Measurements from ENCODE around the gene PFN1. TPM values are rescaled to one million over a fixed set of nuclear protein-coding genes. Genes with fewer than 3 reads are reported as not detected.
A peak's percentile ranks its signal among the peaks of the same experiment; 100 is the strongest.

PFN1 gene
- total RNA-seq, 1 donor from 2014 or later, result 1,046 TPM

GRCh38 chr17:4902540-4902939 is 45.8 kb downstream of the PFN1 start:
- Histone ChIP-seq H3K36me3 (no peaks in the 10 kb centered on the region), H3K4me3 (no peak overlapping the region), H3K4me1 (peaks cover 3 to 5% of the 10 kb centered on the region in 2 donors), H3K9me3 (no peaks in the 10 kb centered on the region), H3K27ac (no peak overlapping the region), H3K27me3 (peaks cover 7% of the 10 kb centered on the region)
- DNase-seq (ENCODE audit: low spot score in 2 of 2), result no peak
- TF ChIP-seq CTCF (IDR thresholded peaks at IDR 0.05), result no peak
- intact Hi-C loops (cut with DNase I), result loop anchor here (2.0 to 5.0 kb wide), 2 partner anchors 36 to 170 kb away; partner anchors contain the start of gene MED11

DNA sequence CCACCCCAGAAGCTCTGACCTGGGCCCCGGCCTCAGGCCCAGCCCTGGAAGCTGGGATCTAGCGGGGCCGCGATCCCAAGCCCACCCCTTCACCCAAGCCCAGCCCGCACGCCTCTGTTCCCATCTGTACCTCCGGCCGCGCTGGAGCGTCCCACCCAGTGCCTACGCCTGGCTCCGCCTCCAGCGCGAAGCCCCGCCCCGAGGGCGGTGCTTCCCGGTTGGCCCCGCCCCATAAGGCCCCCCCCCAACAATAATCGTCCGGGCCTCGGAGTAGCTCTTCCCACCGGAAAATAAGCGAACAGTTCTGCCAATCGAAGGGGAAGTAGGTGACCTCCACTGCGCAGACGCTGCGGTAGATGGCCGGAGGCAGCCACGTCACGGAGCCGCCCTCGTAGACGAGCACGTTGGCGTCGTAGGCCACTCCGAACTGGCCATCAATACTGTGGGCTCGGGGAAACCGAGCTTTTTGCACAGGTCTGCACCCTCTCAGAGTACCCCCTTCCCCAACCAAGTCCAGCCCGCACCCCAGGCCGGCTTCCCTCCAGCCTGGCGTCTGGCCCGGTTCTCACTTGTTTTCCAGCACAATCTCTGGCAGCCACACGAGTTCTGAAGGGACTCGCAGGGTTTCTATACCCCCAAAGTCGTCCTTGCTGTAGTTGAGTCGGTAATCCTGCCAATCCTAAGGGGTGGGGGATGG is 46.5 kb downstream of the PFN1 start:
- TF ChIP-seq CTCF (IDR thresholded peaks at IDR 0.05), result no peak
- Histone ChIP-seq H3K4me3 (peak overlapping the region in 1 of 2 donors; percentile 31), H3K36me3 (peaks cover 5 to 6% of the 10 kb centered on the region in 2 donors), H3K27me3 (peaks cover 7% of the 10 kb centered on the region), H3K27ac (peak overlapping the region in 1 of 2 donors; percentile 11), H3K9me3 (no peaks in the 10 kb centered on the region), H3K4me1 (peaks cover 3 to 5% of the 10 kb centered on the region in 2 donors)
- intact Hi-C loops (cut with DNase I), result loop anchor here (2.0 to 5.0 kb wide), 2 partner anchors 37 to 169 kb away; partner anchors contain the start of gene MED11
- DNase-seq (ENCODE audit: low spot score in 2 of 2), result no peak

- H3K9me3 ChIP-seq, result no peaks in the 10 kb centered on the region
- no peak for TF ChIP-seq CTCF (IDR thresholded peaks at IDR 0.05)
- no peak overlapping the region for H3K27ac ChIP-seq
- H3K36me3 ChIP-seq, result peaks cover 11 to 12% of the 10 kb centered on the region in 2 donors
- DNase-seq (ENCODE audit: low spot score in 2 of 2), result no peak
- H3K27me3 ChIP-seq, result peaks cover 7% of the 10 kb centered on the region
- intact Hi-C loops (cut with DNase I), result loop anchor here (5.0 kb wide), 1 partner anchor 169 kb away; the partner anchor contains the start of gene MED11
- H3K4me1 ChIP-seq, result peaks cover 3 to 5% of the 10 kb centered on the region in 2 donors
- peak overlapping the region in 1 of 2 donors; percentile 65 for H3K4me3 ChIP-seq
Measured at GRCh38 chr17:4901108-4901647, 47.2 kb downstream of the PFN1 start.

DNA sequence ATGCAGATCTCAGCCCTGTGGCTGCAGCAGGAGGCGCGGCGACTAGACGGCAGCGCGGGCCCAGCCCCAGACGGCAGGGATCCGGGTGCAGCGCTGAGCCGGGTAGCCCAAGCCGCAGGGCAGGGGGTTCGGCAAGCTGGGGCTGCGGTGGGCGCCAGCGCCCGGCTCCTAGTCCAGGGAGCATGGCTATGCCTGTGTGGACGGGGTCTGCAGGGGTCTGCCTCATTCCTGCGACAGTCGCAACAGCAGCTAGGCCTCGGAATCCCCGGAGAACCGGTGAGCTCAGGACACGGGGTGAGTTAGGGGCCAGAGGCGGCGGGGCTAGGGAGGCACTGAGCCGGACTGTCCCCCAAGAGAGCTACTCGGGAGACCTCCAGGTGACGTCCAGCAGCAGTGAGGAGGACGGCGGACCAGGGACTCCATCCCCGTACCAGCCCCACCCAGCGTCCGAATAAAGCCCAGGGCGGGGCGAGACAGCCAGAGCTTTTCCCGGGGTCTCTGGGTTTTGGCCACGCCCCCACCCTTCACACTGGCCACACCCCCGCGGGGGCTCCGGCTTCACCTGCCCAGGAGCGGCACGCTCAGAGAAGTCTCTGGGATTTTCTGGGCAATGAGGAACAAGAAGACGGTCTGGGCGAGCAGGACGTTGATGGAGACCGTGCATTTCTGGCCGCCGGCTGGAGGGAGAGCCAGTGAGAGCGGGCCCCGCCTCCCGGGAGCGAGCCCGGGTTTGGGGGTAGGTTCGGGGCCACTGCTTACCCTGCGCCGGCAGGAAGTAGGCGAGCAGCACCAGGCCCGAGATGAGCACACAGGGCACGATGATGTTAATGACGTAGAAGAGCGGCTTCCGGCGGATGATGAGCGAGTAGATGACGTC is 47.9 kb downstream of the PFN1 start:
- H3K9me3 ChIP-seq, result no peaks in the 10 kb centered on the region
- TF ChIP-seq CTCF (IDR thresholded peaks at IDR 0.05), result no peak
- no peak overlapping the region for H3K27ac ChIP-seq
- H3K4me1 ChIP-seq, result peaks cover 3 to 5% of the 10 kb centered on the region in 2 donors
- H3K36me3 ChIP-seq, result peaks cover 17 to 20% of the 10 kb centered on the region in 2 donors
- intact Hi-C loops (cut with DNase I), result loop anchor here (5.0 kb wide), 1 partner anchor 168 kb away; the partner anchor contains the start of gene MED11
- H3K4me3 ChIP-seq, result peak overlapping the region in 1 of 2 donors; percentile 65
- DNase-seq (ENCODE audit: low spot score in 2 of 2), result peak in 1 of 2 donors; percentile 76
- peaks cover 7% of the 10 kb centered on the region for H3K27me3 ChIP-seq

Data from ascending aorta (tissue), 2 donors.